ENCODE data around the gene DHX9. TPM values are rescaled to one million over a fixed set of nuclear protein-coding genes. Genes with fewer than 3 reads are reported as not detected.

Gene DHX9
- total and polyA plus RNA-seq, 9 of the 15 experiments (the other 6 are each of a cell fraction or from before 2014, with no cell fraction given): 100 to 409 (median 294) TPM

DNA sequence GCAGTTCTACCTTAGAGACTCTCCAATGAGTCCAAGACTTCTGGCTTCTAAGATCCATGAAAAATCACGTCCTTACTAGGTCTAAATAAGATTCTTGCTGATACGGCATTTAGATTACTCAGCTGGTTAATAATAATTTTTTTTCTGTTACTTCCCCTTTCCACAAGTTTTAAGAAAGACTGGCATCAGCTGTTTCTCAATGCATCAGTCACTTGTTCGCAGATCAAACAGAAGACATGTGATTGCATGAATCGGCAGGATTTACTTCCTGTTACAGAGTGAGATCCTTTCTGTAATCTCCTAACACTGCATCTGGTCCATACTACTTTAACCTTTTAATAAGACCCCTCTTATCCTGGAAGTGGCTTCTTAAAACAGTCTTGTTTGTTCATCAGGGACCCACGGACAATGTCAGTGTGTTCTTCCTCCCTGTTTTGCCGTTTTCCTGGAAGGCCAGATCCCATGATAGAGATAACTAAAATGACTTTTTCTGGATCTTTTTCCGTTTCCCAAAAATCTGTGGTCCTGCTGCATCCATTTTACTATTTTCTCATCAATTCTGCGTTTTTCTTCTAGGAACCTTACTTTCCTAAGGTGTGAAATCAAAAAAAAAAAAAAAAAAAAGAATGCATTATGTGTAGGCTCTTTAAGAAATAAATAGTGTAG is 43.5 kb upstream of the DHX9 start (continued):
- TF ChIP-seq, protein P1, sequence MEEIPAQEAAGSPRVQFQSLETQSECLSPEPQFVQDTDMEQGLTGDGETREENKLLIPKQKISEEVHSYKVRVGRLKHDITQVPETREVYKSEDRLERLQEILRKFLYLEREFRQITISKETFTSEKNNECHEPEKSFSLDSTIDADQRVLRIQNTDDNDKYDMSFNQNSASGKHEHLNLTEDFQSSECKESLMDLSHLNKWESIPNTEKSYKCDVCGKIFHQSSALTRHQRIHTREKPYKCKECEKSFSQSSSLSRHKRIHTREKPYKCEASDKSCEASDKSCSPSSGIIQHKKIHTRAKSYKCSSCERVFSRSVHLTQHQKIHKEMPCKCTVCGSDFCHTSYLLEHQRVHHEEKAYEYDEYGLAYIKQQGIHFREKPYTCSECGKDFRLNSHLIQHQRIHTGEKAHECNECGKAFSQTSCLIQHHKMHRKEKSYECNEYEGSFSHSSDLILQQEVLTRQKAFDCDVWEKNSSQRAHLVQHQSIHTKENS (CRISPR knock-in tag; IDR thresholded peaks at IDR 0.05): no peak
- TF ChIP-seq POLR2A (conservative IDR thresholded peaks at IDR 0.05): no peak
- no peak for TF ChIP-seq MLLT1 (IDR thresholded peaks at IDR 0.05)
- TF ChIP-seq ZNF707 (CRISPR knock-in tag; conservative IDR thresholded peaks at IDR 0.05): no peak
- TF ChIP-seq ZNF589 (CRISPR knock-in tag; IDR thresholded peaks at IDR 0.05; ENCODE audit: low read depth): no peak
- TF ChIP-seq, protein P2, sequence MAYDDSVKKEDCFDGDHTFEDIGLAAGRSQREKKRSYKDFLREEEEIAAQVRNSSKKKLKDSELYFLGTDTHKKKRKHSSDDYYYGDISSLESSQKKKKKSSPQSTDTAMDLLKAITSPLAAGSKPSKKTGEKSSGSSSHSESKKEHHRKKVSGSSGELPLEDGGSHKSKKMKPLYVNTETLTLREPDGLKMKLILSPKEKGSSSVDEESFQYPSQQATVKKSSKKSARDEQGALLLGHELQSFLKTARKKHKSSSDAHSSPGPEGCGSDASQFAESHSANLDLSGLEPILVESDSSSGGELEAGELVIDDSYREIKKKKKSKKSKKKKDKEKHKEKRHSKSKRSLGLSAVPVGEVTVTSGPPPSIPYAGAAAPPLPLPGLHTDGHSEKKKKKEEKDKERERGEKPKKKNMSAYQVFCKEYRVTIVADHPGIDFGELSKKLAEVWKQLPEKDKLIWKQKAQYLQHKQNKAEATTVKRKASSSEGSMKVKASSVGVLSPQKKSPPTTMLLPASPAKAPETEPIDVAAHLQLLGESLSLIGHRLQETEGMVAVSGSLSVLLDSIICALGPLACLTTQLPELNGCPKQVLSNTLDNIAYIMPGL (CRISPR knock-in tag; IDR thresholded peaks at IDR 0.05): no peak
- no peak for TF ChIP-seq ASH1L (IDR thresholded peaks at IDR 0.05; ENCODE audit: borderline replicate concordance, low read depth, partially characterized antibody)
- no peak for TF ChIP-seq ZC3H4 (CRISPR knock-in tag; IDR thresholded peaks at IDR 0.05; ENCODE audit: borderline replicate concordance)
- TF ChIP-seq RFX5 (IDR thresholded peaks at IDR 0.05; ENCODE audit: low read depth, low read length): no peak
- no peak; the same call in 1 of the 2 replicates for TF ChIP-seq ZNF644 (tag; IDR thresholded peaks at IDR 0.05; ENCODE audit: low read depth)
- TF ChIP-seq L3MBTL2 (IDR thresholded peaks at IDR 0.05): peak; percentile 83
- TF ChIP-seq KDM4B (IDR thresholded peaks at IDR 0.05; ENCODE audit: borderline replicate concordance in 2 of 2, low read depth in 1 of 2): no peak
- TF ChIP-seq ATF7 (IDR thresholded peaks at IDR 0.05): peak; percentile 58; the same call in 1 of the 2 replicates
- no peak for TF ChIP-seq EWSR1 (IDR thresholded peaks at IDR 0.05; ENCODE audit: borderline replicate concordance, low read depth, partially characterized antibody)
- TF ChIP-seq TSC22D4 (tag; IDR thresholded peaks at IDR 0.05): no peak
- TF ChIP-seq TRIM28 (IDR thresholded peaks at IDR 0.05): no peak
- no peak for TF ChIP-seq MCM3 (IDR thresholded peaks at IDR 0.05)
- TF ChIP-seq PCBP2 (IDR thresholded peaks at IDR 0.05; ENCODE audit: low read depth, low read length, poor library complexity, severe bottlenecking): no peak
- peak; percentile 39; the same call in 1 of the 2 replicates for TF ChIP-seq HES1 (IDR thresholded peaks at IDR 0.05; ENCODE audit: low read depth)
- no peak for TF ChIP-seq RNF2 (IDR thresholded peaks at IDR 0.05)
- TF ChIP-seq ZNF212 (CRISPR knock-in tag; IDR thresholded peaks at IDR 0.05): no peak
- TF ChIP-seq ADNP (tag; IDR thresholded peaks at IDR 0.05): 0 out of 2 replicates have a peak, but pooled peaks have one; percentile 43
- TF ChIP-seq, protein P3, sequence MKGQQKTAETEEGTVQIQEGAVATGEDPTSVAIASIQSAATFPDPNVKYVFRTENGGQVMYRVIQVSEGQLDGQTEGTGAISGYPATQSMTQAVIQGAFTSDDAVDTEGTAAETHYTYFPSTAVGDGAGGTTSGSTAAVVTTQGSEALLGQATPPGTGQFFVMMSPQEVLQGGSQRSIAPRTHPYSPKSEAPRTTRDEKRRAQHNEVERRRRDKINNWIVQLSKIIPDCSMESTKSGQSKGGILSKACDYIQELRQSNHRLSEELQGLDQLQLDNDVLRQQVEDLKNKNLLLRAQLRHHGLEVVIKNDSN (CRISPR knock-in tag; IDR thresholded peaks at IDR 0.05): no peak
- no peak for TF ChIP-seq BDP1 (IDR thresholded peaks at IDR 0.05; ENCODE audit: insufficient read depth, insufficient read length)

Data from K562 (cell line).